IPS-NIHi7 (cell line): ENCODE data around the gene PANK2.
"Not testable (repeated sequence)": the region's sequence is repeated elsewhere in the genome, so short reads cannot be mapped to it uniquely, and the experiment has no call there.

Experiments
- DNase-seq: peaks from one replicate; pipeline ENCODE4 v3.0.0; 2012; ENCODE audit warnings: mixed read lengths; ENCODE audit errors: extremely low spot score

PANK2 gene

DNA sequence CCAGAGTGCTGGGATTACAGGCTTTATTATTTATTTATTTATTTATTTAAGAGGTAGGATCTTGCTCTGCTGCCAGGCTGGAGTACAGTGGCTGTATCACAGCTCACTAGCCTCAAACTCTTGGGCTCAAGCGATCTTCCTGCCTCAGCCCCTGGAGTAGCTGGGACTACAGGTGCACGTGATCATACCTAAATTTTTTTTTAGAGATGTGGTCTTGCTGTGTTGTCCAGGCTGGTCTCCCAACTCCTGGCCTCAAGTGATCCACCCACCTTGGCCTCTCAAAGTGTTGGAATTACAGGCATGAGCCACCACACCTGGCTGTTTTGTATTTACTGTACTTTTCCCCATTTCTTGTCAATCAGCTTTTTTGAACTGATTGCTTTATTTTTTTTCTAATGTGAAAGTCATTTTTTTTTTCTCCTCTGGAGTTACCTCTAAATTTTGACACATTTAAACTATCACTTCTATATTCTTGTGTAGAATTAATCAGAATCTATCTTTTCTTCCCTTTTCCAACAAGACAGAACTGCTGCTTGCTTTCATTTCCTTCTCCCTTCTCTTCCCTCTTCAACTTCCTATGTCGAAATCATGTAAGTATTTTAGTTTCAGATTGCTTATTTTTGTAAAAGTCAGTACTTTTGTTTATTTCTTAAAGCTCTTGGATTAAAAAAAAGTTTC lies 12.0 kb downstream of the PANK2 start:
- no peak for DNase-seq

DNA sequence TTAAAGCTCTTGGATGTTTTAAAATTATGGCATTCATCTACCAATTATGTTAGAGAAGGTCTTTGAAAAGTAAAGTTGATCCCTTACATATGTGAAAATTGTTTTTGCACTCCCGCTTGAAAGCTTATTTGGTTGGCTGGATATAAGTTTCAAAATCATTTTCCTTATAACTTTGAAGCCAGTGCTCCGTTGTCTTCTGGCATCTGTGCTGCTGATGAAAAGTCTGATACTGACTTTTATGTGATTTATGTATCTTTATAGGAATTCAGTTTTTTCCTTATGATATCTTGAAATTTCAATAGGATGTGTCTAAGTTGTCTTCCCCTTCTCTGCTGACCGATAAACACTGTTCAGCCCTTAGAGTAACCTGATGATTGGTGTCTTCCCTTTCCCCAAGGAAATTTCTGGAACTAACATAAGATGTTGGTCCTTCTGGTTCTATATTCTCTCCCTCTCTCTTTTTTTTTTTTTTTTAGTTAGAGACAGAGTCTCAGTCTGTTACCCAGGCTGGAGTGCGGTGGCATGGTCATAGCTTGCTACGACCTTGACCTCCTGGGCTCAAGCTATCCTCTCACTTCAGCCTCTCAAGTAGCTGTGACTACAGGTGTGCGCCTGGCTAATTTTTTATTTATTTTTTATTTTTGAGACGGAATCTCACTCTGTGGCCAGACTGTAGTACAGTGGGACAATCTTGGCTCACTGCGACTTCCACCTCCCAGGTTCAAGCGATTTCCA lies 12.7 kb downstream of the PANK2 start:
- no peak for DNase-seq

DNA sequence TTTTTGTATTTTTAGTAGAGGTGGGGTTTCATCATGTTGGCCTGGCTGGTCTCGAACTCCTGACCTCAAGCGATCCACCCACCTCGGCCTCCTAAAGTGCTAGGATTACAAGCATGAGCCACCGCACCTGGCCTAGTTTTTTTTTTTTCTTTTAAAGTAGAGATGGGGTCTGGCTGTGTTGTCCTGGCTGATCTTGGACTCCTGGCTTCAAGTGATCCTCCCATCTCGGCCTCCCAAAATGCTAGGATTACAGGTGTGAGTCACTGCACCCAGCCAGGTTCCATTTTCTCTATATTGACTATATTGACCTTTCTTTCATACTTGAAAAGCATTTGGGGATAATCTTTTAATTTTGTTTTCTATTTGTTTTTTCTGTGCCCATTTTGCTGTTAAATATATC lies 13.3 kb downstream of the PANK2 start:
- no peak for DNase-seq

DNA sequence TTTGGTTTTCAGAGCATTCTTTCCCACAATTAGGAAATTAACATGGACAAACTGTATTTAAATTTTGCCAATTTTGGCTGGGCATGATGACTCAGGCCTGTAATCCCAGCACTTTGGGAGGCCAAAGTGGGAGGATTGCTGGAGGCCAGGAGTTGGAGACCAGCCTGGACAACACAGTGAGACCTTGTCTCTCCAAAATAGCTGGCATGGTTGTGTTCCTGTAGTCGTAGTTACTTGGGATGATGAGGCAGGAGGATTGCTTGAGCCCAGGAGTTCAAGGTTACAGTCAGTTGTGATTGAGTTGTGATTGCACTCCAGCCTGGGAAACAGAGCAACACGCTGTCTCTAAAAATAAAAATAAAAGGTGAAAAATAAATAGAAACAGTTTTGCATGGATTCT lies 15.0 kb downstream of the PANK2 start:
- DNase-seq: no peak

DNA sequence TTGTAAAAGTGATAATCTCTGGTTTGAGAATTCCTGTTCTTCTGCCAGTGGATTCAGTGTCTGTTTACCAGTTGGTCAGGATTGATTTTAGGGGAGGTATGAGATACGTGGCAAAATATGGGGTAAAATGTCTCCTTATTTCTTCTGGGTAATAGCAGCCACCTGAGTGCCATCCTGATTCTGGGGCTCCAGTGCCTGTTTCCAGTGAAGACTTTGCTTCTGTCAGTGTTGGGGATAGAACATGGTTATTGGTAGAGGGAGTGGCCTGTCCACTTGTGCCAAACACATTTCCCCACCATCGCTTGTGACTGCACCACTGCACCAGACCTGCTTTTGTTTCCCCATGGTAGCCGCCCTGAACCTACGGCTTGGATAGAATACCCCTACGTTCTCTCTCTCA lies 15.7 kb downstream of the PANK2 start:
- no peak for DNase-seq

DNA sequence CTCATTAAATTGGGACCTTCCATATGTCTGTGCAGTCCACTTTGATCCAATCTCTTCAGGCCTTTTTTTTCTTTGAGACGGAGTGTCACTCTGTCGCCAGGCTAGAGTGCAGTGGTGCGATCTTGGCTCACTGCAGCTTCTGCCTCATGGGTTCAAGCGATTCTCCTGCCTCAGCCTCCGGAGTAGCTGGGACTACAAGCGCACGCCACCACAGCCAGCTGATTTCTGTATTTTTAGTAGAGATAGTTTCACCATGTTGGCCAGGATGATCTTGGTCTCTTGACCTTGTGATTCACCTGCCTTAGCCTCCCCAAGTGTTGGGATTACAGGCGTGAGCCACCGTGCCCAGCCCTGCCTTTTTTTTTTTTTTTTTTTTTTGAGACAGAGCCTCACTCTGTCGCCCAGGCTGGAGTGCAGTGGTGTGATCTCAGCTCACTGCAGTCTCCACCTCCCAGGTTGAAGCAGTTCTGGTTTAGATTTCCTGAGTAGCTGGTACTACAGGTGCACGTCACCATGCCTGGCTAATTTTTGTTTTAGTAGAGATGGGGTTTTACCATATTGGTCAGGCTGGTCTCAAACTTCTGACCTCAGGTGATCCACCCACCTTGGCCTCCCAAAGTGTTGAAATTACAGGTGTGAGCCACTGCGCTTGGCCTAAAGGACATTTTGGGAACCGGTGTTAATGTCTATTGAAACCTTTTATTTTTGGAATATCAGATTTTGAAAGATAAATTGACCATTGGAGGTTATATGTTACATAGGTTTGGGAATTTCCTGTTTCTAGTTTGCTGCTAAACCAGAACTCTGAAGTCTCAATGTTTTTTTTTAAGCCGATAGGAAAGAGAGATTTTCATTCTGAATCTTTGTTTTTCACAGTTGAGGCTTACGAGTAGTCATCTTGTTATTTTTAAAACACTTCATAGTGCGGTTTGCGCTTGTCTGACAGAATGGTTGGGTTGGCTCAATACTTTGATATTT lies 17.8 kb downstream of the PANK2 start:
- DNase-seq: not testable (repeated sequence)

DNA sequence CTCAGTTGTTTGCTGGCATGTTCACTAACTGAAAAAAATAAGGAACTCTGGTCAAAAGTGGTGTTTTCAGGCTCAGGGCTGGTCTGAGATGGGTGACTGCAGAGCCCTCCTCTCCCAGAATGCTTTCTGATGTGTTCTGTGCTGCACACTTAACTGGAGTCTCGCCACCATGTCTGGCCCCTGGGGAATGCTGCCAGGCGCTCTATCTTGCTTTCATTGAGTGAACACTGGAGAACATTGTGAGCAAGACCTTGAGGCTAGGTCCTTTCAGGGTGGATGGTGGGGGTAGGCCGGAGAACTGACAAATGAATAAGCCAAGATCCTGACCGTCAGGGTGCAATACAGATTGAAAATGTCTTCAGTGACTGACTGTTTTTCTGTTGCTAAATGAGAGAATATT lies 19.5 kb downstream of the PANK2 start:
- no peak for DNase-seq

DNA sequence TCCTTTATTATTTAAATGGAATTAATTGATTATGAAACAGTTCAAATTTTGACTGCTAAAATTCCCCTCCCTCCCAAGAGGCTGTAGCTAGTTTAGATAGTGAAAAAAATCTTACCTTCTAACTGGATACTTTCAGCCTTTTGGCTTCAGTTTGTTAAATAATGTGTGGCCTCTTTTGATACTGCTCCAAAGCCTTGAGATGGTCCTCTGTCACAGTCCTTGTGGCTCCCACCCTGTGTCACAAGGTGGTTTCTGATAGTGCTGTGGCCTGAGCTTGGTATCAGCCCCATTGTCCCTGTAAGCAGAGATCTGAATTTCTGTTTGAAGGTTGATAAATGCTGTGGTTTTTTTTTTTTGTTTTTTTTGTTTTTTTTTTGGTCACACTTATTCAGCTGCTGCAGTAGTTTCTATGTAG lies 20.8 kb downstream of the PANK2 start:
- DNase-seq: no peak

DNA sequence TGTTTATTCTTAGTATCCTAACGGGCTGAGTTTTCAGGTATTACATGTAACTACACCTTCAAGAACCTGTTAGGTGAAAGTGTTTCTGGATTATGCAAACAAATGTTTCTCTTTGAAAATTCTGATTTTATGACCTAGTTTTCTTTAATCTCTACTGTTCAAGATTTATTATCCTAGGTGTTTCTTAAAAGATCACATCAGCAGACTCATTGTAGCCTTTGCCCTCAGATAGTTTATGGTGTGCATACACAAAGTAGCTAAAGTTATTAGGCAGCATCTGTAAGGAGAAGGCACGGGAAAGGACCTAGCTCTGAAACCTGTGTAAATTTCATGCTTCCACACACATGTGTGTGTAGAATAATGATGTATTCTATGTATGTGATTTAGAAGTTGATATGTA lies 21.7 kb downstream of the PANK2 start:
- no peak for DNase-seq

DNA sequence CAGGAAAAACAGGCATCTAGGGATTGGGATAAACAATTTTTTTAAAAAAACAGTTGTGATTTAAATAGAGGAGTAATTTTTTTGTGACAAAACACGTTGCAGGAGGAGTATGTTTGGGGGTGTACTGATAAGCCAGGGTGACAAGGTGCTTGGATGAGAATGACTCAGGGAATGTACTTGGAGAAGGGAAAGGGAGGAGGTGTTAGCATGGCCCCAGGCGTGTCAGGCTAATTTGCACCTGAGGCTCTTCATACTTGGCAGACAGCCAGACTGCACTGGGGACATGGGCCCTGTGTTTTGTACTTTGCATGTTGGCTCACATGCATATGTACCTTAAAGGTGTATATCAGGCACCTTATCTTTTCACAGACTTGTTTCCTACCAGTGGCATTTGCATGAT lies 22.8 kb downstream of the PANK2 start:
- DNase-seq: no peak

DNA sequence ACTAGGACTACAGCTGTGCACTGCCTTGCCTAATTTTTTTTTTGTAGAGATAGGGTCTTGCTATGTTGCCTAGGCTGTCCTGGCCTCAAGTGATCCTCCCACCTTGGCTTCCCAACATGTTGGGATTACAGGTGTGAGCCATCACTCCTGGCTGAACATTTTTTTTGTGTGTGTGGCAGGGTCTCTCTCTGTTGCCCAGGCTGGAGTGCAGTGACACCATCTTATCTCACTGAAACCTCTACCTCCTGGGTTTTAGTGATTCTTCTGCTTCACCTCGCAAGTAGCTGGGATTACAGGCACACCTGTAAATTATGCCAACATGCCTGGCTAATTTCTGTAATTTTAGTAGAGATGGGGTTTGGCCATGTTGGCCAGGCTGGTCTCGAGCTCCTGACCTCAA lies 25.3 kb downstream of the PANK2 start:
- DNase-seq: no peak

DNA sequence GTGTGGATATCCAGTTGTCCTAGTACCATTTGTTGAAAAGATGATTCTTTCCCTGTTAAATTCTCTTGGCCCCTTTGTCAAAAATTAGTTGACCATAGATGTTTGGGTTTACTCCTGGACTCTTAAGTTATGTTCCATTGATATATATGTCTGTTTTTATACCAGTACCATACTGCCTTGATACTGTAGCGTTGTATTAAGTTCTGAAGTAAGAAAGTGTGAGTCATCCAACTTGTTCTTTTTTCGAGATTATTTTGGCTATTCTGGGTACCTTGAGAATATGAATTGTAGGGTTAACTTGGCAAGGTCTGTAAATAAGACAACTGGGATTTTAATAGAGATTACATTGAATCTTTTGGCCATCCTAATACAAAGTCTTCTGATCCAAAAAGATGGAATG lies 26.5 kb downstream of the PANK2 start:
- no peak for DNase-seq

DNA sequence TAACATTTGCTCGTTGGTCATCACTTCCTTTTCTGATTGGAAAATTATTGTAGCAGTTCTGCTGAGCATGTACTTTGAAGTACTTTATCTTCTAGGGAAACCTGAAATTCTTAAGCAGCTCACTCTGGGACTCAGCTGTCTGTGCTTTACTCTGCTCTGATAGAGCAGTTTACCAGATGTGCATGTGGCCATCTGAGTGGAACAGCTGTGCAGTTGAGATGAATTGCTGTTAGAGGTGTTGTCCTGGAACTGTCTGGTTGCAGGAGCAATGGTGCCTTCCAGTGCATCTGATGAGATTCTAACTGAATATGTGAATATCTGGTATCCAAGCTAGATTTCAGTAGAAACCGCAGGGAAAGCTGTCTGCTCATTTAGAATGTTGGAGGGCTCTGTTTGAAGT lies 27.2 kb downstream of the PANK2 start:
- DNase-seq: no peak

DNA sequence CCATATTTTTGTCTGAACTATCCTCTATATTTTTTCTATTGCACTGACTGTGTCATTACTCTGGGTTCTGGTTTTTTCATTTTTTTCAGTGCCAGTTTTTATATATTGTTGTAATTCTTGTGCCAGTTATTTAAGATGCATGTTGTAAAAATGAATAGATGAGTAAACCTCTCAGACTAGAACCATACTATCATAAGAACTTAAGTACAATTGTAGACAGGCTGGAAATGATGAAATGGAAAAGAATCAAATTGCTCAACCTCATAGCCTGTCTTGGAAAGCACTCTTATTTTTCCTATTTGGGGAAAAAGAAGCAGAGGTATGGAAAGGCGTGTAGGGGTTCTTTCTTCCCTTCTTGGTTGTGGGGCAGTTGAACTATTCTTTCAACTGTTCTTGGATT lies 30.2 kb downstream of the PANK2 start:
- no peak for DNase-seq

DNA sequence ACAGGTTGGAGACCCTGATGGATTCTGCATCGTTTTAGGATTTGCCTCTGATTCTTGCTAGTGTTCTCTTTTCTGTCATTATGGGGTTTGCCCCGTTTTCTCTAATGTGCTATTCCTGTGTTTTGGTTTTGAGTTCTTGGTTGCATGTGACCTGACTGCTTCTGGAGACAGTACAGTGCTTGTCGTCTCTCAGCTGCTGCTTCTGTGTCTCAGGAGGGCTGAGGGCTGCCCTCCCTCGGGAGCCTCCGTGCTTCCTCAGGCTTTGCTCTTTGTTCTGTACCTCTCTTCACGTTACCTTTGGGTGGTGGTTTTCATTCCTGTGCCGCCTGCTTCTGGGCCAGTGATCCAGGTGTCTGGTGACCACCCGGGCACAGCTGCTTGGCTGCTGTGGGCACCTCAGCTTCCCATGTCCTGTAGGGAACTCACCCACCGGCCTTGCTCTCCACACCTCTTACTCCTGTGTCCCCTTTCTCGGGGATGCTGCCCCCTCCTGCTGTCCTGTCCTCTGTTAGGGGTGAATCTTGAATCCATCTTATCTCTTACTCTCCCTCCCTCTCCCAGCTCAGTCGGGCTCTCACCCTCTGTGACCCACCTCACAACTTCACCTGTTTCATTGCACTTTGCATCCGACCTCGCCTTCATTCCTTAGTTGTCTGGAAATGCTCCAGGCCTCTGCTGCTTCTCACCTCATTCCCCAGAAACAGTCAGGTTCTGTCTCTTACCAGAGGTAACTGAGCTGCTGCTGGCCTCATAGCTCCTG lies 33.2 kb downstream of the PANK2 start:
- DNase-seq: no peak

DNA sequence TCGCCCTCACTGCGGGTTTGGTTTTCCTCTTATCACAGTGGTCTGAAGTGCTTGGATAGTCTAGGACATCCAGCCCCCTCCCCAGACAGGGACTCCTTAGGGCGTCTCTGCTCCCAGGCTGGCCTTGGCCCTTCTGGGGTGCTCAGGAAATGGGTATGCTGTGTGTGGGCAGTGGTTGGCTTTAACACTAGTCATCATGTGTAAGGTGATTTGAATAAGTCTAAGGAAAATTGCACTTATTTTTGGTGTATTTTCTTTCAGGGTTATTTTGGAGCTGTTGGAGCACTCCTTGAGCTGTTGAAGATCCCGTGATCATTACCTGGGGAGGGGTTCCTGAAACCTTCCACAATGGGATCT lies 33.8 kb downstream of the PANK2 start:
- no peak for DNase-seq

DNA sequence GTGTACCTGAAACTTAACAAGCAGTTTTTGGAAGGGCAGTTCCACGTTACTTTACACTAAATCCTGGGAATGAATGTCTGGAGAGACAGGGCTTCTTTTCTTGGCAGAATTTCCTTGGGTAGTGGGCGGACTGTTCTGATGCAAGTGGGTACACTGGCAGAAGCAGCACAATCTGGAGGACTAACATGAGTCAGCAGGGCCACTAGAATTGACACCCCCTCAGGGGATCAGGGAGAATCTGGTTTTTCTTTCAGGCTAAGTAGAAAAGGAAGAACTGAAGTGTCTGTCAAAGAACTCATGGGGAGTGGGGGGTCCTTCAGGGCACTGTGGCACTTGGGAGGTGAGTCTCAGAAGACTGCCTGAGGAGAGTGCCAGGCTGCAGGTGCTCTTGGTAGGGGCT lies 34.6 kb downstream of the PANK2 start:
- DNase-seq: no peak

DNA sequence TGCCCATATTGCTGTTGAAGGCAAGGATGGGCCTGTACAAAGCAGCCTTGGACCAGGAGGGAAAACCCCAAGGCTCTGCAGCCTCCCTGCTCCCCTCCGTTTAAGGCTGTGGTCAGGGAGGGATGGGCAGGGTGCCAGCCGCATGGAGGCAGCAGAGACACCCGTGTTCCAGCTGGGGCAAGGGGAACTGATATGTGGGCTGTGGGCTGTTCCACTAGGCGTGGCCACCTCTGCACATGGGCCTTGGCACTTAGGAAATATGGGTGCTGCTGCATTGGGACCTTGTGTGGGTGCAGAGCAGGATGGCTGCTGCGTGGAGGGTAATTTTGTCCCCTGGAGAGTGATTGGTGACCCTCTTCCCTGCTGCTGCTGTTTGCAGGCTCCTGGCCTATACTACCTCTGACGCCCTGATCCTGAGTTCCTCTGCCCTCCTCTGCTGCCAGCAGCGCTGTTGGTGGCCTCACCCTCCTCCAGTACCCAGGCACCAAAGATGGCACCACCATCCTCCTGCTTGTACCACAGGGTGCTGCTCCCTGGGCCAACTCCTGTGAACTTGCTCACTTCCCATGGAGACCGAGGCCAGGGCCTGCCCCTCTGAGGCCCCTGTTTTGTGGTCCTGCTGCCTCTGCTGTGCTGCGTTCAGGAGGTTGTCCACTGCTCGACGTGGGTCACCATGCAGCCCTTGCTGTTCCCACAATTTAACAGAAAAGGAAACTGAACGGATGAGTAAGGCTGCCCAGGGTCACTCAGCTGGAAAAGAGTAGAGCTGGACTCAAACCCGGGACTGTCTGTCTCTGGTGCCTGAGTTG lies 35.3 kb downstream of the PANK2 start:
- no peak for DNase-seq

DNA sequence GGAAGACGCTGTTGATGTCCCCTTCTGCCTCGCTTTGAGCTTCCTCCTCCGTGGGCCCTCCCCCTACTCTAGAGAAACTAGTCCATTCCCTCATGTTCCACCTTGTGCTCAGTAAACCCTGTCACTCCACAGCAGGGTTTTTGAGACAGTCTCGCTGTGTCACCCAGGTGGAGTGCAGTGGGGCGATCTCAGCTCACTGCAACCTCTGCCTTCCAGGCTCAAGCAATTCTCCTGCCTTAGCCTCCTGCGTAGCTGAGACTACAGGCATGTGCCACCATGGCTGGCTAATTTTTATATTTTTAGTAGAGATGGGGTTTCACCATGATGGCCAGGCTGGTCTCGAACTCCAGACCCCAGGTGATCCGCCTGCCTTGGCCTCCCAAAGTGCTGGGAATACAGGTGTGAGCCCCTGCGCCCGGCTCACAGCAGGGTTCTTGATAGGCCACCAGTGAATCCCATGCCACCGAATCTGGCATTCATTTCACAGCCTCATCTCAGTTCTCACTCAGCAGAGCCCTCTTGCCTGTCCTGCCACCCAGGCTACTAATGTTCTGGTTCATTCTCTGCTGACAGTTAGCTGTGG lies 36.0 kb downstream of the PANK2 start:
- DNase-seq: no peak

DNA sequence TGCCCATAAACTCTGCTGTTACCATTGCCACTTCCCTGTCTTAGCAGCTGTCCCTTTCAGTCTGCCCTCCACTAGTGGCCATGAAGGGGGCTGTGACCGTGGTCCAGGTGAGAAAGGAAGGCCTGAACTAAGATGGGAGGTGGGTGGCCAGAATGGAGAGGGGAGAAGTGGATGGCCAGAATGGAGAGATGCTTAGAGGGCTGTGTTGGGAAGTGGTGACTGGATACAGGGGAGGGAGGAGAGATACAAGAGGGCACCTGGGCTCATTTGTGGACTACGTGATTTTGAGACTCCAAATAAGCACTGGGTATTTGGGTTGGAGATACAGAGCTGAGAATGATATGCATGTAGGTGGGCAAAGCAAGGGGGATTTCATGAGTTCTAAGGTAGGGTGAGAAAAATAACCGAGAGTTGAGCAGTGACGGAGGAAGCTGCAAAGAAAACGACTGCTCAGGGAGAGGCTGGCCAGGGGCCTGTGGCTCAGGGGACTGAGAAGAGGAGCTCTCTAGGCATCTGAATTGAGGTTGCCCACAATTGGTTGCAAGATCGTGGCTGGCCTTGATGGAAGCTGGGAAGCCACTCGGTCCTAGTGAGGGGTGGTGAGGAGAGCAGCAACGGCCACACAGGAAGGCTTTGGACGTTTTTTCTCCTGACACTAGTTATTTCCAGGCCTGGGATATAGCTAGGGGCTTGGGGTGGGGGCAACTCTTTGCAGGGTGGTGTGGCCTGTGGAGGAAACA lies 36.9 kb downstream of the PANK2 start:
- no peak for DNase-seq
